ENCODE data around the gene PGAP3.

Gene PGAP3

GRCh38 chr17:39633570-39634183 lies 54.2 kb downstream of the PGAP3 start:
- H3K4me3 ChIP-seq (ENCODE audit: control insufficient read depth, low read depth, low read length) = no peak overlapping the region
- no peak for TF ChIP-seq CTCF (IDR thresholded peaks at IDR 0.05; ENCODE audit: control insufficient read depth, insufficient read depth, low read depth, low read length, missing control alignments)
- DNase-seq (ENCODE audit: low read depth) = no peak

- no peak for TF ChIP-seq CTCF (IDR thresholded peaks at IDR 0.05; ENCODE audit: control insufficient read depth, insufficient read depth, low read depth, low read length, missing control alignments)
- no peak for DNase-seq (ENCODE audit: low read depth)
- H3K4me3 ChIP-seq (ENCODE audit: control insufficient read depth, low read depth, low read length) = no peak overlapping the region
Observed at GRCh38 chr17:39632153-39632941, 55.5 kb downstream of the PGAP3 start.

- TF ChIP-seq CTCF (IDR thresholded peaks at IDR 0.05; ENCODE audit: control insufficient read depth, insufficient read depth, low read depth, low read length, missing control alignments) = no peak
- H3K4me3 ChIP-seq (ENCODE audit: control insufficient read depth, low read depth, low read length) = no peak overlapping the region
- no peak for DNase-seq (ENCODE audit: low read depth)
Observed at GRCh38 chr17:39631403-39631802, 56.5 kb downstream of the PGAP3 start.

GRCh38 chr17:39629898-39630297 lies 58.0 kb downstream of the PGAP3 start:
- DNase-seq (ENCODE audit: low read depth) = no peak
- no peak overlapping the region for H3K4me3 ChIP-seq (ENCODE audit: control insufficient read depth, low read depth, low read length)

GRCh38 chr17:39629494-39629880 lies 58.4 kb downstream of the PGAP3 start:
- TF ChIP-seq CTCF (IDR thresholded peaks at IDR 0.05; ENCODE audit: control insufficient read depth, insufficient read depth, low read depth, low read length, missing control alignments) = no peak
- H3K4me3 ChIP-seq (ENCODE audit: control insufficient read depth, low read depth, low read length) = no peak overlapping the region
- DNase-seq (ENCODE audit: low read depth) = no peak

More at GRCh38 chr17:39629898-39630297, 58.0 kb downstream of the PGAP3 start:
- TF ChIP-seq CTCF (IDR thresholded peaks at IDR 0.05; ENCODE audit: control insufficient read depth, insufficient read depth, low read depth, low read length, missing control alignments) = no peak

- no peak for DNase-seq (ENCODE audit: low read depth)
- TF ChIP-seq CTCF (IDR thresholded peaks at IDR 0.05; ENCODE audit: control insufficient read depth, insufficient read depth, low read depth, low read length, missing control alignments) = no peak
- no peak overlapping the region for H3K4me3 ChIP-seq (ENCODE audit: control insufficient read depth, low read depth, low read length)
Observed at GRCh38 chr17:39628655-39629493, 59.0 kb downstream of the PGAP3 start.
